ENCODE measurements around the gene SRP14. TPM values are rescaled to one million over a fixed set of nuclear protein-coding genes. Genes with fewer than 3 reads are reported as not detected.
"Not testable (repeated sequence)": the region's sequence is repeated elsewhere in the genome, so short reads cannot be mapped to it uniquely, and the experiment has no call there.

Gene SRP14
- total RNA-seq, 1 experiment from 2014 or later = 200 TPM

- Histone ChIP-seq H4K8ac (replicated peaks; ENCODE audit: insufficient read length, low read depth, low read length) (no peak overlapping the region), H3K23me2 (ENCODE audit: insufficient read length, low read depth, low read length, poor library complexity, severe bottlenecking) (no peaks in the 10 kb centered on the region), H4K5ac (ENCODE audit: insufficient read length, low read depth, low read length) (no peak overlapping the region), H4K20me1 (ENCODE audit: control insufficient read depth, insufficient read depth, insufficient read length) (no peaks in the 10 kb centered on the region), H3K56ac (ENCODE audit: insufficient read length, low read depth, low read length) (no peak overlapping the region), H2BK12ac (ENCODE audit: insufficient read length, low read depth, low read length) (no peak overlapping the region), H2BK5ac (ENCODE audit: insufficient read length, low read length) (no peak overlapping the region), H3K4me2 (ENCODE audit: insufficient read depth, insufficient read length, low read length) (no peak overlapping the region), H2AFZ (ENCODE audit: low read length) (no peak overlapping the region), H3K14ac (ENCODE audit: insufficient read depth, low read length) (no peak overlapping the region), H2BK120ac (ENCODE audit: low read depth, low read length, poor library complexity, severe bottlenecking) (no peak overlapping the region), H2AK5ac (ENCODE audit: insufficient read length, low read length) (no peak overlapping the region), H3K18ac (ENCODE audit: insufficient read length, low read depth, low read length) (no peak overlapping the region), H3K9ac (ENCODE audit: extremely low read depth, insufficient read length, low read length) (no peak overlapping the region), H3K9me3 (ENCODE audit: control insufficient read depth, low read depth, low read length) (no peaks in the 10 kb centered on the region), H3K23ac (ENCODE audit: insufficient read length, low read depth, low read length) (no peak overlapping the region), H3K79me2 (ENCODE audit: insufficient read depth, low read length) (no peaks in the 10 kb centered on the region), H3T11ph (ENCODE audit: low read length) (no peak overlapping the region), H2BK15ac (ENCODE audit: low read depth, low read length) (no peak overlapping the region), H2BK20ac (ENCODE audit: low read depth, low read length, poor library complexity, severe bottlenecking) (no peak overlapping the region), H3K4me1 (ENCODE audit: insufficient read depth, low read length) (no peaks in the 10 kb centered on the region; the same call in none of the 2 replicates), H3K27me3 (ENCODE audit: insufficient read depth, low read length) (no peaks in the 10 kb centered on the region), H3K79me1 (ENCODE audit: insufficient read depth, low read depth, low read length, poor library complexity, severe bottlenecking) (no peaks in the 10 kb centered on the region), H4K91ac (ENCODE audit: insufficient read length, low read depth, low read length) (no peak overlapping the region), H3K27ac (ENCODE audit: insufficient read length, low read depth, low read length) (no peak overlapping the region), H3K4ac (ENCODE audit: low read depth, low read length) (no peak overlapping the region)
- no peak for TF ChIP-seq CTCF (conservative IDR thresholded peaks at IDR 0.05)
- no peak overlapping the region for H3K4me3 Mint-ChIP-seq
- no peak for DNase-seq
- H3K36me3 Mint-ChIP-seq (ENCODE audit: insufficient read depth in 1 of 3, low read depth in 3 of 3) = peaks cover 2 to 10% (median 7%) of the 10 kb centered on the region in 3 experiments; a peak in 3 of 7 replicates
- H3K9me3 Mint-ChIP-seq = peaks cover 4 to 10% of the 10 kb centered on the region in 2 experiments; a peak in 3 of 5 replicates
- peaks cover 13% of the 10 kb centered on the region for H3K27me3 Mint-ChIP-seq (ENCODE audit: low read depth)
- no CpG with 5 or more reads among the region's 18 CpGs for WGBS (ENCODE audit: extremely low coverage, insufficient read length, low lambda C conversion rate)
- H3K27ac Mint-ChIP-seq = peak overlapping the region in 1 of 3 experiments; percentile 30; a peak in 1 of 7 replicates
- peaks cover 14 to 25% of the 10 kb centered on the region in 2 experiments for H3K4me1 Mint-ChIP-seq
Observed at GRCh38 chr15:40075298-40076044, 36.5 kb upstream of the SRP14 start.

GRCh38 chr15:40074656-40075055 is 35.7 kb upstream of the SRP14 start:
- H2AFZ ChIP-seq (ENCODE audit: low read length); H3K27ac Mint-ChIP-seq; H3T11ph ChIP-seq (ENCODE audit: low read length); H3K9me3 Mint-ChIP-seq; H2BK120ac ChIP-seq (ENCODE audit: low read depth, low read length, poor library complexity, severe bottlenecking); H3K36me3 Mint-ChIP-seq (ENCODE audit: insufficient read depth in 1 of 3, low read depth in 3 of 3); H3K79me1 ChIP-seq (ENCODE audit: insufficient read depth, low read depth, low read length, poor library complexity, severe bottlenecking); H2BK12ac ChIP-seq (ENCODE audit: insufficient read length, low read depth, low read length); H3K14ac ChIP-seq (ENCODE audit: insufficient read depth, low read length); H4K5ac ChIP-seq (ENCODE audit: insufficient read length, low read depth, low read length); H3K4me1 ChIP-seq (ENCODE audit: insufficient read depth, low read length); H4K20me1 ChIP-seq (ENCODE audit: control insufficient read depth, insufficient read depth, insufficient read length); H3K9ac ChIP-seq (ENCODE audit: extremely low read depth, insufficient read length, low read length); H4K8ac ChIP-seq (replicated peaks; ENCODE audit: insufficient read length, low read depth, low read length); H2BK15ac ChIP-seq (ENCODE audit: low read depth, low read length); H2AK5ac ChIP-seq (ENCODE audit: insufficient read length, low read length); H3K79me2 ChIP-seq (ENCODE audit: insufficient read depth, low read length); H2BK5ac ChIP-seq (ENCODE audit: insufficient read length, low read length); H3K56ac ChIP-seq (ENCODE audit: insufficient read length, low read depth, low read length); H3K4me3 Mint-ChIP-seq; H3K27me3 Mint-ChIP-seq (ENCODE audit: low read depth); H3K4ac ChIP-seq (ENCODE audit: low read depth, low read length); H3K23me2 ChIP-seq (ENCODE audit: insufficient read length, low read depth, low read length, poor library complexity, severe bottlenecking); H3K18ac ChIP-seq (ENCODE audit: insufficient read length, low read depth, low read length); H3K9me3 ChIP-seq (ENCODE audit: control insufficient read depth, low read depth, low read length); H3K23ac ChIP-seq (ENCODE audit: insufficient read length, low read depth, low read length); H2BK20ac ChIP-seq (ENCODE audit: low read depth, low read length, poor library complexity, severe bottlenecking); H4K91ac ChIP-seq (ENCODE audit: insufficient read length, low read depth, low read length); H3K27me3 ChIP-seq (ENCODE audit: insufficient read depth, low read length); H3K27ac ChIP-seq (ENCODE audit: insufficient read length, low read depth, low read length); H3K4me2 ChIP-seq (ENCODE audit: insufficient read depth, insufficient read length, low read length); DNase-seq: not testable (repeated sequence)
- no CpG with 5 or more reads among the region's 27 CpGs for WGBS (ENCODE audit: extremely low coverage, insufficient read length, low lambda C conversion rate)
- H3K4me1 Mint-ChIP-seq = peaks cover 18 to 30% of the 10 kb centered on the region in 2 experiments
